Peyer's patch (tissue), 4 donors: ENCODE measurements around the gene TCF12.

Experiments
- CTCF ChIP-seq, 6 experiments: fragments of 450-650 bp in 4 of 6; fragments of 200-600 bp in 2 of 6; sonication (generic) in 1 of 6; IDR thresholded peaks; one replicate each; pipeline ENCODE4 v1.5.1; 2017 to 2019; ENCODE audit warnings: antibody characterized with exemption in 6 of 6, mild to moderate bottlenecking in 3 of 6, moderate library complexity in 1 of 6
- POLR2A ChIP-seq, 2 donors: fragments of 450-650 bp; IDR thresholded peaks; one replicate each; pipeline ENCODE4 v1.5.1; 2017; ENCODE audit warnings: antibody characterized with exemption in 2 of 2, mild to moderate bottlenecking in 2 of 2, moderate library complexity in 2 of 2

- TF ChIP-seq CTCF (IDR thresholded peaks at IDR 0.05) = no peak
- TF ChIP-seq POLR2A (IDR thresholded peaks at IDR 0.05) = no peak
Observed at GRCh38 chr15:57114070-57114469, 195.6 kb downstream of the TCF12 start.
